ENCODE data around the gene NBL1.
"Not testable (repeated sequence)": the region's sequence is repeated elsewhere in the genome, so short reads cannot be mapped to it uniquely, and the experiment has no call there.

The NBL1 gene

GRCh38 chr1:19639228-19639627, 4.9 kb upstream of the NBL1 start:
- H3K9ac ChIP-seq (ENCODE audit: low read depth, low read length); H3K4me1 ChIP-seq (ENCODE audit: insufficient read depth, low read length); H3K4me3 ChIP-seq (ENCODE audit: low read length); H3K9me3 ChIP-seq (ENCODE audit: insufficient read depth, low read depth, low read length); H3K36me3 ChIP-seq (ENCODE audit: insufficient read depth, low read depth, low read length); H3K27ac ChIP-seq (ENCODE audit: low read length): not testable (repeated sequence)
- peaks cover 33% of the 10 kb centered on the region for H3K27me3 ChIP-seq (ENCODE audit: insufficient read depth, low read length)

GRCh38 chr1:19639999-19640362, 4.1 kb upstream of the NBL1 start:
- H3K9me3 ChIP-seq (ENCODE audit: insufficient read depth, low read depth, low read length), result no peaks in the 10 kb centered on the region
- H3K36me3 ChIP-seq (ENCODE audit: insufficient read depth, low read depth, low read length), result no peaks in the 10 kb centered on the region
- 0 out of 2 replicates have a peak, but pooled peaks cover 5% of the 10 kb centered on the region for H3K4me1 ChIP-seq (ENCODE audit: insufficient read depth, low read length)
- no peak overlapping the region for H3K9ac ChIP-seq (ENCODE audit: low read depth, low read length)
- H3K4me3 ChIP-seq (ENCODE audit: low read length), result no peak overlapping the region
- peaks cover 38% of the 10 kb centered on the region for H3K27me3 ChIP-seq (ENCODE audit: insufficient read depth, low read length)
- no peak overlapping the region for H3K27ac ChIP-seq (ENCODE audit: low read length)

- no peak overlapping the region for H3K27ac ChIP-seq (ENCODE audit: low read length)
These were observed 3.5 kb upstream of the NBL1 start for GRCh38 chr1:19640363-19641316.

DNA sequence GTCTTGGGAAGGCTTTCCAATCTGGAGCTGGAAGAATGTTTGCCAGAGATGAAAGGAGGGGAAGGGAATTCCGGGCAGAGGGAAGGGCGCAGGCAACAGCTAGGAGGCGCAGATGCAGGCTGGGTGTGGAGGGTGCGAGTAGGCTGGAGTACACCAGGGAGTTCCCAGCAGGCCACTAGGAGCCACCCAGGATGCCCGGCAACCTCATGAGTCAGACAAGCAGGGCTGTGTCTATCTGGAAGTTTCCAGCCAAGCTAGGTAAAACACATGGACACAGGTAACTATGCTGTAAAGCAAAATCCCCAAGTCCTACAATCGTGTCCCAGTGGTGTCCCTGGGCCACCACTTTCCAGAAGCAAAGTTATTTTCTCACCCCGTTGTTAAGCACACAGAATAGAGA, 990 bp upstream of the NBL1 start:
- no peaks in the 10 kb centered on the region for H3K36me3 ChIP-seq (ENCODE audit: insufficient read depth, low read depth, low read length)
- H3K27ac ChIP-seq (ENCODE audit: low read length), result no peak overlapping the region
- no peak overlapping the region for H3K9ac ChIP-seq (ENCODE audit: low read depth, low read length)
- no peaks in the 10 kb centered on the region for H3K9me3 ChIP-seq (ENCODE audit: insufficient read depth, low read depth, low read length)
- peak overlapping the region; percentile 53; the same call in 1 of the 2 replicates for H3K4me3 ChIP-seq (ENCODE audit: low read length)
- H3K4me1 ChIP-seq (ENCODE audit: insufficient read depth, low read length), result peaks cover 5% of the 10 kb centered on the region; the same call in 1 of the 2 replicates
- peaks cover 66% of the 10 kb centered on the region for H3K27me3 ChIP-seq (ENCODE audit: insufficient read depth, low read length)

More at GRCh38 chr1:19640363-19641316, 3.5 kb upstream of the NBL1 start:
- no peaks in the 10 kb centered on the region for H3K36me3 ChIP-seq (ENCODE audit: insufficient read depth, low read depth, low read length)
- no peak overlapping the region for H3K9ac ChIP-seq (ENCODE audit: low read depth, low read length)
- H3K9me3 ChIP-seq (ENCODE audit: insufficient read depth, low read depth, low read length), result no peaks in the 10 kb centered on the region
- peaks cover 5% of the 10 kb centered on the region; the same call in 1 of the 2 replicates for H3K4me1 ChIP-seq (ENCODE audit: insufficient read depth, low read length)
- no peak overlapping the region for H3K4me3 ChIP-seq (ENCODE audit: low read length)
- peaks cover 45% of the 10 kb centered on the region for H3K27me3 ChIP-seq (ENCODE audit: insufficient read depth, low read length)

GRCh38 chr1:19644395-19644680, 227 bp downstream of the NBL1 start:
- Histone ChIP-seq H3K36me3 (ENCODE audit: insufficient read depth, low read depth, low read length) (no peaks in the 10 kb centered on the region), H3K27ac (ENCODE audit: low read length) (no peak overlapping the region)

DNA sequence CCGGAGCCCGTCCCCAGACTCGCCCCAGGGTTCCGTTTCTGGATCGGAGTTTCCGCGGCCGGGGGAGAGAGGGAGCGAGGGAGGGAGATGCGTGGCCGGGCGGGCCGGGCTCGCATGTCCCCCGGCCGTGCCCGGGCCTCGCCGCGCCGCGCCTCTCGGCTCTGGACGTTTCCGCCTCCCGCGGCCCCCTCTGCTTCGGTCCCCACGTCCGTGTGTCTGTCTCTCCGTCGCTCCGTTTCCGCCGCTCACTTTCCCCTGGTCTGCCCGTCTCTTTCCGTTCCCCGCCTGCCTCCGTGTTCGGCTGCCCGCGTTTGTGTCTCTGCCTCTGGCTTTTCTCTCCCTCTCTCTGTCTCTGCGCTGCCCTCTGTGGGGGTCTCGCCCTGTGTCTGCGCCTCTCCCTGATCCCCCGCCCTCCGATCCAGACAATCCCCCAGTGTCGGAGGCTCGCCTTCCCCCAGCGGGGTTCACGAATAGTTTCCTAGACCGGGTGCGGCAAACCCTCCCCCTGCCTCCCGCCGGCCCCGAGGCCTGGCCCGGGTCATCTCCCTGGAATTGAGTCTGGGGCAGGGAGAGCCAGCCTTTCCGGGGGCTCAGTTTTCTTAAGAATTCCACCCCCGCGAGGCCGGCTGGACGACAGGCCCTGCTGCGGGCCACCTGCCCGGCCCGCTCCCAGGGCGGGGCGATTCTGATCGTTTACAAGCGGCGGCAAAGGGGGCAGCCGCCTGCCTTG, 735 bp downstream of the NBL1 start:
- peak overlapping the region; percentile 70; the same call in 1 of the 2 replicates for H3K9ac ChIP-seq (ENCODE audit: low read depth, low read length)

More at GRCh38 chr1:19644395-19644680, 227 bp downstream of the NBL1 start:
- H3K4me1 ChIP-seq (ENCODE audit: insufficient read depth, low read length), result peaks cover 5% of the 10 kb centered on the region; the same call in 1 of the 2 replicates
- H3K4me3 ChIP-seq (ENCODE audit: low read length), result peak overlapping the region; percentile 80; the same call in 1 of the 2 replicates
- peaks cover 66% of the 10 kb centered on the region for H3K27me3 ChIP-seq (ENCODE audit: insufficient read depth, low read length)
- H3K9me3 ChIP-seq (ENCODE audit: insufficient read depth, low read depth, low read length), result no peaks in the 10 kb centered on the region
- H3K9ac ChIP-seq (ENCODE audit: low read depth, low read length), result no peak overlapping the region

GRCh38 chr1:19645411-19646251, 1.5 kb downstream of the NBL1 start:
- H3K9ac ChIP-seq (ENCODE audit: low read depth, low read length), result no peak overlapping the region
- no peak overlapping the region for H3K27ac ChIP-seq (ENCODE audit: low read length)
- H3K9me3 ChIP-seq (ENCODE audit: insufficient read depth, low read depth, low read length), result no peaks in the 10 kb centered on the region
- peaks cover 66% of the 10 kb centered on the region for H3K27me3 ChIP-seq (ENCODE audit: insufficient read depth, low read length)
- H3K4me3 ChIP-seq (ENCODE audit: low read length), result peak overlapping the region; percentile 80; the same call in 1 of the 2 replicates
- H3K4me1 ChIP-seq (ENCODE audit: insufficient read depth, low read length), result no peaks in the 10 kb centered on the region; the same call in 1 of the 2 replicates
- H3K36me3 ChIP-seq (ENCODE audit: insufficient read depth, low read depth, low read length), result no peaks in the 10 kb centered on the region

More for the DNA sequence above, 735 bp downstream of the NBL1 start:
- H3K4me1 ChIP-seq (ENCODE audit: insufficient read depth, low read length), result peaks cover 5% of the 10 kb centered on the region; the same call in 1 of the 2 replicates
- no peaks in the 10 kb centered on the region for H3K36me3 ChIP-seq (ENCODE audit: insufficient read depth, low read depth, low read length)
- H3K27me3 ChIP-seq (ENCODE audit: insufficient read depth, low read length), result peaks cover 66% of the 10 kb centered on the region
- peak overlapping the region; percentile 80 for H3K4me3 ChIP-seq (ENCODE audit: low read length)
- no peaks in the 10 kb centered on the region for H3K9me3 ChIP-seq (ENCODE audit: insufficient read depth, low read depth, low read length)
- no peak overlapping the region for H3K27ac ChIP-seq (ENCODE audit: low read length)

DNA sequence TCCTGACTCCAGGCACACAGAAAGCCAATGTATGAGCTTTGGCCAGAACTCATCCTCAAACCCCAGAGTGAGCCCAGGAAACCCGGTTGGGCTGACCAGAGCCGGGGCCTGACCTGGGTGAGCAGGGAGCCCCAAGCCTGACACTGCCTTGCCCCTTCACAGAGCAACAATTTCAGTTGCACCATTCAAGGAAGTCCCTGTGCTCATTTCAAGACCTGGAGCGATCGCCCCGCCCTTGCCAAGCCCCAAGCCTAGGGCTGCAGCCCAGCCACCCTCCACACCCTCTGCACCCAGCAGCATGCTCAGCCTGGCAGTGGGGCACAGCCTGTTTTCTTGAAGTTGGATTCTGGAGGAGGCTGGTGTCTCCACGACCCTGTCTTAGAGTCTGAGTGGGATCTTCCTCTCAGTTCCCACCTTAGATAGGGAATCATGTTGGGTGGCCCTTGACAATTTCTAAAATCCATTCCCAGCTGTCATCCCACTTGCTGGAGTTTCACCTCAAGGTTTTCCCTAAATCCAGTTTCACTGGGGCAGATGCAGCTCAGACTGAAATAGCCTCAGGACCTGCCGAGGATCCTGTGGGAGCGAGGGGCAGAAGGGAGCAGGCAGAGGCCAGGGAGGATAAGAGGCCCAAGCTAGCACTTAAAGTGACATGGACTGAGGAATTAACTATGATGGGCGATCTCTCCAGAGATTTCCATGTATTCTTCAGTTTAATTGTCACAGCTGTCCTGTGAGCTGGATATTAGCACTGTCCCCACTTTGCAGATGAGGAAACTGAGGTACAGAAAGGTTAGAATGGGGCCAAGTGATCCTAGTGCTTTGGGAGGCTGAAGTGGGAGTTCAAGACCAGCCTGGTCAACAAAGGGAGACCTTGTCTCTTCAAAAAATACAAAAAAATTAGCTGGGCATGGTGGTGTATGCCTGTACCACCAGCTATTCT, 2.5 kb downstream of the NBL1 start:
- Histone ChIP-seq H3K36me3 (ENCODE audit: insufficient read depth, low read depth, low read length) (no peaks in the 10 kb centered on the region), H3K27ac (ENCODE audit: low read length) (no peak overlapping the region), H3K9ac (ENCODE audit: low read depth, low read length) (no peak overlapping the region), H3K27me3 (ENCODE audit: insufficient read depth, low read length) (peaks cover 57% of the 10 kb centered on the region), H3K4me3 (ENCODE audit: low read length) (no peak overlapping the region), H3K9me3 (ENCODE audit: insufficient read depth, low read depth, low read length) (no peaks in the 10 kb centered on the region), H3K4me1 (ENCODE audit: insufficient read depth, low read length) (no peaks in the 10 kb centered on the region; the same call in 1 of the 2 replicates)

DNA sequence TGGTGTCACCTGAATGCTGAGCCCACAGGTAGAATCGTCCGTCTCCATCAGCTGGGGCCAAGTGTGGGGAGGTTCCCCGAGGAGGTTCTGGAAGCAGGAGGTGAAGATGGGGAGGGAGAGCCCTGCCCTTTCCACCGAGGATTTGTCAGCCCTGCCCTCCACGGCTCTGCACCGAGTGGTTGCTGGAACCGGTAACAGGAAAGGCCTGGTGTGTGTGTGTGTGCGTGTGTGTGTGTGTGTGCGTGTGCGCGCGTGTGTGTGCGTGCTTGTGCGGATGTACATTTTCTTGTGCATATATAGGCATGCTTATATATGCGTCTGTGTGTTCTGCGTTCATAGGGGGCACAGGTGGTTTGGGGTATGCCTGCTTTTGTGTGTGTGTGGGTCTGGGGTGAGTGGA, 3.5 kb downstream of the NBL1 start:
- Histone ChIP-seq H3K9me3 (ENCODE audit: insufficient read depth, low read depth, low read length) (no peaks in the 10 kb centered on the region), H3K4me3 (ENCODE audit: low read length) (no peak overlapping the region), H3K36me3 (ENCODE audit: insufficient read depth, low read depth, low read length) (no peaks in the 10 kb centered on the region), H3K9ac (ENCODE audit: low read depth, low read length) (no peak overlapping the region), H3K27me3 (ENCODE audit: insufficient read depth, low read length) (peaks cover 47% of the 10 kb centered on the region), H3K27ac (ENCODE audit: low read length) (no peak overlapping the region), H3K4me1 (ENCODE audit: insufficient read depth, low read length) (no peaks in the 10 kb centered on the region; the same call in 1 of the 2 replicates)

DNA sequence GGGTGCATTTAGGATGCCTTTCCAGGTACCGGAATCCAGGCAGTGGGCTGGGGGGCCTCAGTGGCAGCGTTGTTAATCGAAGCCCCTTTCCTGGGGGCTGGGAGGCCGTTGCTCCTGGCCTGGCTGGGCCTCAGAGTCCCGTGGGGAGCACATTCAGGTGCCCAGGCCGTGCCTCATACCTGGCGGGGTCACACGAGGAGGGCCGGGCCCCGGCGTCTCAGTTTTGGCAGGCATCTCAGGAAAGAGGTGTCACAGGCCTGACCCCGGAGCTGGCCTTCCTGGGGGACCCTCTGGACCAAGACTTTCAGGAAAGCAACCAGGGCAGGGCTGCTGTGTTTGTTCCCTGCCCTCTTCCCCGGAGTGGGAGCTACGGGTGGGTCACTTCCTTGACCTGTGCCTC, 4.1 kb downstream of the NBL1 start:
- no peak overlapping the region for H3K4me3 ChIP-seq (ENCODE audit: low read length)
- H3K4me1 ChIP-seq (ENCODE audit: insufficient read depth, low read length), result no peaks in the 10 kb centered on the region; the same call in 1 of the 2 replicates
- H3K27me3 ChIP-seq (ENCODE audit: insufficient read depth, low read length), result peaks cover 41% of the 10 kb centered on the region
- no peaks in the 10 kb centered on the region for H3K36me3 ChIP-seq (ENCODE audit: insufficient read depth, low read depth, low read length)
- no peak overlapping the region for H3K27ac ChIP-seq (ENCODE audit: low read length)
- H3K9ac ChIP-seq (ENCODE audit: low read depth, low read length), result no peak overlapping the region
- H3K9me3 ChIP-seq (ENCODE audit: insufficient read depth, low read depth, low read length), result no peaks in the 10 kb centered on the region
